ENCODE data around the gene TM7SF3.

The TM7SF3 gene

DNA sequence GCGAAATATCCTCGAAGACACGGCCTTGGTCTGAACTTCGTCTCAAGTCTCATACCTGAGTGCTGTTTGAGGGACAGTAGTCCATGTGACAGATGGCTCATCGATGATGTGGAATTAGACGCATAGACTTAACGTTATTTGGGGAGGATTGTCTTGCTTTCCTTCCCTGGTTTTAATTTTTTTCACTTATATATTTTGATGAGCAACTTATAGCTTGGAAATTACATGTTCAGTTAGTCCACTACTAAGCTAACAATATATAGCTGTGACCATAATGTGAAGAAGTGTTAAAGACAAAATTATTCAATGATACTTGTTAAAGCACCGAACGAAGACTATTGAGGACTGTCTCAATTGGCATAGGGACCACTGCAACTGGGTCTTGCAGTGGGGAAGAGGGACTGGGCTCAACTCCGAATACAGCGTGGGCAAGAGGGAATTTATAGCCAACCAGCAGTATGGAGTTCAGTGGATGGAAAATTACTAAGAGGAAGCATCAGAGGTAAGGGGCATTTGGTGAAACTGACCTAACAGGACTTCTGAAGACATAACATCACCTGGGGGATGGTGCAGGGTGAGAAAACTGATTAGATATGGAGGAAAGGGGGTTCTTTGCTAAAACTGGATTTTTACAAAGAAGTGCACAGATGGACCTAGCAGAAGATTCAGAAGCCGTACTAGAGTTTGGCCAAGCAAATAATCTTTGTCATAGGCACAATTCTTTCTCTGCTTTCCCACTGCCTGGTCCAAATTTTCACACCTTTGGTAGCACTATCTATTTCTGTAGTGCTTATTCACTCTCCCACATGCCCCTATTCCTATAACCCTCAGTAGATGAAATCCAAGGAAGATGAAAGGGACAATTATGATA, 910 bp upstream of the TM7SF3 start:
- DNase-seq = no peak

DNA sequence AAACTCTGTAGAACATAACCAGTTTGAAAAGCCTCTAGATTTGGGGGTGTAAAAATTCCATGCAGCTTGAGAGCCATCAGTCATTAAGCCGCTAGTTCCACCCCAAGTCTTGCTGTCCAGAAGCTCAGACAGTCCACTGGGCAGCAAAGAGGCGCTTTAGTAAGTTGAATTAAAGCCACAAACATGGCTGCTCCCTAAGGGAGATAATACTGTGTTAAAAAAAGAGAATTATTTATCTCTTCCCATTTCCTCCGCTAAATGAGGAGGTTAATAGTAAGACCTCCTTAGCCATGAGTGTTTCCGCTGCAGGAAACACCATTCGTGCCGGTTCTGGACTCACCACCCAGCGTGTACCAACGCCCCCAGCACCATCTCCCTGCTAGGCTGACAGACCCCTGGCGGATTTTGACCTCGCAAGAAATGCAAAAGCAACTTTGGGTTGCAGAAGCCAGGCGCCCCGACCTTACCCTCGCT, 536 bp downstream of the TM7SF3 start:
- DNase-seq = peak; percentile 70

DNA sequence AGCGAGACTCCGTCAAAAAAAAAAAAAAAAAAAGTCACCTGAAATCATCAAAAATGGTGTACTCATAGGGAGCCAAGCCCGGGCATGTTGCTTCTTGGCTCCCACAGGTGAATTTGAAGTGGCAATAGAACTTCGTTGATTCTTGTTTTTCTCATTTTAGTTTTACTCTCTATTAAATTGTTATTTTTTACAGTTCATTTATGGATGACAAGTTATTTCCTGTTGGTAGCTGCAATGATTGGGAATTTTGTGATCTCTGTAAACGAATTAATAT, 1.3 kb downstream of the TM7SF3 start:
- peak; percentile 71 for DNase-seq

DNA sequence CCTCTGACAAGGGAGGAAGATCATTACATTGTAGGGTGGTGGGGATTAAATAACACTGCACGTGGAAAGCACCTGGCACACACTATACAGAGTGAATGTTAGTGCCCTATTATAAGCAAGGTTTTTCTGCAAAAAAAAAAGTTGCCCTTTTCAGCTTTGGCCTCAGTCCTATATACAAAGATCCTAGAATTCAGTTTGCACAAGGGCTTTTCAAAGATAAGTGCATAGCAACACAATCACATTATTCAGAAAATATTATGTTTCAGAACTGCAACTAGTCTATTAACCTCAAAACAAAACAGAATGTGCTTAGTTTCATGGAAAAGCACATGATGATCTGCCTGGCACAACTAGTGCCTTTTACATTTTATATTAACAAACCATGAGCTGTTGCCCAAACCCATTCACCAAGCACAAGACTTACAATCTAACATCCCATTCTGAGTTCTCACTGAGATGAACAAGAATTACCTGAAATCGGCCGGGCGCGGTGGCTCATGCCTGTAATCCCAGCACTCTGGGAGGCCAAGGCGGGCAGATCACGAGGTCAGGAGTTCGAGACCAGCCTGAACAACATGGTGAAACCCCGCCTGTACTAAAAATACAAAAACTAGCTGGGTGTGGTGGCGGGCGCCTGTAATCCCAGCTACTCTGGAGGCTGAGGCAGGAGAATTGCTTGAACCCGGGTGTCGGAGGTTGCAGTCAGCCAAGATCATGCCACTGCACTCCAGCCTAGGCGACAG, 1.8 kb downstream of the TM7SF3 start:
- DNase-seq = peak; percentile 42

DNA sequence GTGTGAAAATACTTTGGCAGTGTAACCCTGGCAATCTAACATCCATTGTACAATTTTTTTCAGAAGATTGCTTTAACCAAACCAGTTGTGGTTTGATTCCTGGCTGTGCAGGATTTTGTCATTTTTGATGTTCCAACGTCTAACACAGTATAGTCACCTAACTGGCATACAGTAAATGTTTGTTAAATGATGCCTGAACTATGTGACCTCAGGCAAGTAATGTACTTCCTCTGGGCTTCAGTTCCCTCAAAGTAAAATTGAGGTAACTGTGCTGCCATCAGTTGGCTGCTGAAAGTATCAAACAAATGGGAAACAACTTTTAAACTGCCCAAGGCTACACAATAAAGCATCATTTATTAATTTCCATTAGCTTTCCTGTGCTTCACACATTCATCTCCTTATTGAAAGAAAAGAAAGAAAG, 4.3 kb downstream of the TM7SF3 start:
- DNase-seq = no peak

DNA sequence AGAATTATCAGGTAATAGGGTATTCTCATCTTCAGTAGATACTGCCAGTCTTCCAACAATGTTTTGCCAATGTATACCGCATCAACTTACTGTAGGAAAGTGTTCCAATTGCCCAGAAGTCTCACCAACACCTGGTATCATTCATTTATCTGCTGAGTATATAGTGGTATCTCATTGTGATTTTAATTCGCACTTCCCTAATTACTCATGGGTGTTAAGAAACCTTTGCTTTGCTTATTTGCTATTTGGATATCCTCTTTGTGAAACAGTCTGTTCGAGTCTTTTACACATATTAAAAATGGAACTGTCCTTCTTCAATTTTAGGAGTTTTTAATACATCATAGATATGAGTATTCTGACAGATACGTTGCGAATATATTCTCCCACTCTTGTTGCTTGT, 6.1 kb downstream of the TM7SF3 start:
- no peak for DNase-seq

DNA sequence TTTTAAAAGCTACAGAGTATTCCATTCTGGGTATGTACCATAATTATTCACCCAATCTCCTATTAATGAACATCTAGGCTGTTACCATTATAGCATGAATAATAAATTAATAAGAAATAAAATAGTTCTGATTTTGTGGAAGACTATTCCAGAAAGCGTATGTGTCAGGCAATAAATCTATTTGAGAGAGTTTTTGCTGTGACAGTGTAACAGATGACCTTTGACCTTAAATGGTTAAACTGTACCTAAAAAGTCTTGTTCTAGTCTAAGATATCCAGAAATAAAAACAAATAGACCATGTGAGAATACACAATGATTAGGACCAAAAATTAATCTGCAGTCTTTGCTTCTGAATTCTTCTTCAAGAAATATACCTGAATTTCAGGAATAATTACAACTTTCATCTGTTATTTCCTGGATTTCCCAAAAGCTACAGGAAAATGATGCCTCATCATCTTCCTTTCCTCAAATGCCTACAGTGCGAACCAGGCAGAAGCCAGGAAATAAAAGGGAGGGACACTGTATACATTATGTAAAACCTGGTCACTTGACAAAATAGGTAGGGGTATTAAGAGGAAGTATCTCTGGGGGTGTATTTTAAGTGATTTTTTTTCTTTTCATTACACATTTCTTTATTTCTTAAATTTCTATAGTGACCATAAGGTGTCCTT, 7.3 kb downstream of the TM7SF3 start:
- no peak for DNase-seq

DNA sequence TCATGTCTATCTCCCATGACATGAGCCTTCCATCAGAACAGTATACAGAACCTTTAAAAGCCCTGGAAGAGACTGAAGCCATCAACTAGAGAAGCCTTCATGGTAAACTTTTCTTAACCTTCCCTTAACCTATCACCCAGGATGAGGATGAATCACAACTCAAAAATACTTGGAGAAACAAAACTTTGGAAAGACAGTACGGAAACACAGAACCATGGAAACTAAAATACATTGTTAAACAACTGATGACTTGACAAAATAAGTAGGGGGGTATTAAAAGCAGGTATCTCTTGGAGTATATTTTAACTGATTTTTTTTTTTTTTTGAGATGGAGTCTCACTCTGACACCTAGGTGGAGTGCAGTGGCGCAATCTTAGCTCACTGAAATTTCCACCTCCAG, 8.7 kb downstream of the TM7SF3 start:
- DNase-seq = no peak

DNA sequence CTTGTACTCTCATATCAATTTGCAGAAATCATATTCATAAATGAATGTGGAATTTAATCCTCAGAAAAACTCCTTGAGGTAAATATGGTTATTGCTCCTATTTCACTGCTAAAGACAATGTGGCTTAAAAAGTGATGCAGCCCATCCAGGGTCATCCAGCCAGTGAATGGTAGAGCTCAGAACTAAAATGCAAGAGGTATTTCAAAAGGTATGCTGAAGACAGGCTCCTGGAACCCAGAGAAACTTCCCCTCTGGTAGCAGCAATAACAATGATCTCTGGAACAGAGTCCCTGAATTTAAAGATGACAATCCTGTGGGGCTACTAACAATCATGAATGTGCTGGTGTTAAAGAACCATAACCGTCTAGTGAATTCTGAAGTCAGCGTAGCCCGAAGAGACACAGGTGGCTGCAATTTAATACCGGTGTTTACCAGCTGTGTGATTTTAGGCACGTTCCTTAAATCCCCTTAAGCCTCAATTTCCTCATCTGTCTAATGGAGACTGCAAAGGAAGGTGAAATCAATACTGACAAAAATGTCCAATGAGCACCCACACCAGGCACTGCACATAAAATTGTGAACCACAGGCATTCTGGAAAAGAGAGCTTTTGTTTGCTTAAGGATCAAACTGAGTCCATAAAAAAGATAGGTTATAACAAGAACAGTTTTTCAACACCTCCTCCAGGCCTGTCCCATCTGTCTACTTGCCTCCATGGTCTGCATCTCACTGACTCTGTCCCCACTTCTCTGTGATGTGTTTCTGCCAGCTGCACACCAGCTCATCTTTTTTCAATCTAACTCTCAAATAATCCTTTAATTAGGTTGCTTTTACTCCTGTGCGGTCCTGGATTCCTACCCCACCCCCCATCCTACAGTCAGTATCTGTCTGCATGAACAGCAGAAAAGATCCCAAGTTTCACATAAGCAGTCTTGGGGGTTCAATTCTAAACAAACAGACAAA, 10.5 kb downstream of the TM7SF3 start:
- DNase-seq = no peak

DNA sequence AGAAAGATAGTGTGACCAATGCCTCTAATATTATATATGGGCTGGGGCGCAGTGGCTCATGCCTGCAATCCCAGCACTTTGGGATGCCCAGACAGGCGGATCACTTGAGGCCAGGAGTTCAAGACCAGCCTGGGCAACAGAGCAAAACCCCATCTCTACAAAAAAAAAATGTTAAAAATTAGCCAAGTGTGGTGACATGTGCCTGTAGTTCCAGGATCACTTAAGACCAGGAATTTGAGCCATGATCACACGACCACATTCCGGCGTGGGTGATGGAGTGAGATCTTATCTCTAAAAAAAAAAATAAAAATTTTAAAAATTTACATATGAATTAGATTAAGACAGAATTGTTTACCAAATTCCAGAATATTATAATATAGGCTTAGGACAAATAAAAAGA, 12.0 kb downstream of the TM7SF3 start:
- no peak for DNase-seq

DNA sequence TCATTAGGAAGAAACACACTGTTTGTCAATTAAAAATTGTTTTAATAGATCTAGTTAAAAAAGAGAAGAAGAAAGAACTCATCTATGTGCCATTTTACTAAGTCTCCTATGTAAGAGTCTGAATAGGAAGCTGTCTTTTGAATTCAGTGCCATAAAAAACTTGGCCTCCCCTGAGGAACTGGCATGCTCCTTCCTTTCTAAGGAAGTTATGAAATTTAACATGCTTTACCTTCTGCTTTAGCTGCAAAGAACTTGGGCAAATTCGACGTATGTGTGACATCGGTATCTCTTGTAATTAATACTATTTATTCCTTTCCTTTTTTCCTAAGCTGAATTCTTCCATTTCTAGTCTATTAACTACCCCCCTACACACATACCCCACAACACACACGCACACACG, 12.5 kb downstream of the TM7SF3 start:
- no peak for DNase-seq

DNA sequence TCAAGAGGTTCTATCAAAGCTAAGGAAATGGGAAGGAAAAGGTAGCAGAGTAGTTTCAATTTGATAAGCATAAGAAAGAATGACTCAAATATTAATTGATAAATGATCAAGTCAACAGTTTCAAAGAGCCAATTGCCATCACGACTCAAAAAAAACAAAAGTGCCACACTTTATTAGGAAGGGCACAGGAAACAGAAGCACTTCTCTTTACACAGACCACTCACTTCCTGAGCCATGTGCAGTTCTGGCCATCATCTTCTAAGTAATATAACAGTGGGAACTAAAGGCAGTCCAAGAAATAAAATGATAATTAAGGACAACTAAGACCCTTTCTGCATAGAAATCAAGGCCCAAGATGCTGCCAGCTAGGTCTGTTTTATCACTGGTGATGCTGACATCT, 13.2 kb downstream of the TM7SF3 start:
- DNase-seq = no peak

DNA sequence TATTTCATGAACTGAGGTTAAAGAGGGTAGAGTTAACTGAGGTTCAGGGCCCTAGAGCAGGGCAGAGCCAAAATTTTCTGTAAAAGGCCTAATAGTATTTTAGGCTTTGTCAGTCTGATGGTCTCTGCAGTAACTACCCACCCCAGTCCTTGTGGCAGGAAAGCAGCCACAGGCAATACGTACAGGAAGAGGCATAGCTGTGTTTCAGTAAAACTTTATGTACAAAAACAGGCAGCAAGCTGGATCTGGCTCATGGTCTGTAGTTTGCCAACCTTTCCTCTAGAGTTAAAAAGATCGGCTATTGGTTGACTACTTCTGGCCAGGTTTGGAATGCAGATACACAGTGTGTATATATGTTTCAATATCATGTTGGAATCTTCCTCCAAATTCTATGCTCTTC, 17.2 kb downstream of the TM7SF3 start:
- no peak for DNase-seq

DNA sequence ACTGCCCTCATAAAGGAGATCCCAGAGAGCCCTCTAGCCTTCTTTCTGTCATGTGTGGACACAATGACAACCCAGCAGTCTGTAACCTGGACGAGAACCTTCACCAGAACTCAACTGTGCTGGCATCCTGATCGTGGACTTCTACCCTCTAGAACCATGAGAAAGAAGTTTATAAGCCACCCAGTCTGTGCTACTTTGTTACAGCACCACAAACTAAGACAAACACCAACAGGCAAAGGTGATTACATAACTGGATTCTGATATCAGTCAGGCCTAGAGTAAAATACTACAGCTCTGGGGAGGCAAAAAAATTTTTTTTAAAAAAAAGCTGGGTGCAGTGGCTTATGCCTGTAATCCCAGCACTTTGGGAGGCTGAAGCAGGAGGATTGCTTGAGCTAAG, 18.5 kb downstream of the TM7SF3 start:
- DNase-seq = no peak

DNA sequence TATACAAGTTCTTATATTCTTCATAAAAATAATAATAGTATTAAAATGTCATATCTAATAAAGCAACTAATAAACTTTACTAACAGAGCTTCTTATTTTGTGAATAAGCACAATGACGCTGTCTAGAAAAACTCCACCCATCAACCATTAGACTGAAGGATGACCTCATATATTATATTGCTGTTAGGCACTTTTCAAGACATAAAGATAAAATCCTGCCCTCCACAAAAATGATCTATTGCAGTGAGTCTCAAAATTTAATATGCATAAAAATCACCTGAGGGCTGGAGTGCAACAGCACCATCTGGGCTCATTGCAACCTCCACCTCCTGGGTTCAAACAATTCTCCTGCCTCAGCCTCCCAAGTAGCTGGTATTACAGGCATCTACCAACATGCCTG, 20.1 kb downstream of the TM7SF3 start:
- no peak for DNase-seq

DNA sequence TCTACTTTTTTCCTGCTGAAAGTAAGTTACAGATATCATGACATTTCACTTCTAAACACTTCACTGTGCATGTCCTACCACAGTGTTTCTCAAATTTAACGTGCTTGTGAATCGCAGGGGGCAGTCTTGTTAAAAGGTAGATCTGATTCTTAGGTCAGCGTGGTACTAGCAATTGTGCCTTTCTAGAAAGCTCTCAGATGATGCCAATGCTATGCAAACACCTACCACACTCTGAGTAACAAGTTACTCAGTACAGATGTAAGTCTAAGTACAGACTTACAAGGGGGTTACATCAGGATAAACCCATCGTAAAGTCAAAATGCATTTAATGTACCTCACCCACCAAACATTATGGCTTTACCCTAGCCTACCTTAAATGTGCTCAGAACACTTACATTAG, 22.4 kb downstream of the TM7SF3 start:
- no peak for DNase-seq

DNA sequence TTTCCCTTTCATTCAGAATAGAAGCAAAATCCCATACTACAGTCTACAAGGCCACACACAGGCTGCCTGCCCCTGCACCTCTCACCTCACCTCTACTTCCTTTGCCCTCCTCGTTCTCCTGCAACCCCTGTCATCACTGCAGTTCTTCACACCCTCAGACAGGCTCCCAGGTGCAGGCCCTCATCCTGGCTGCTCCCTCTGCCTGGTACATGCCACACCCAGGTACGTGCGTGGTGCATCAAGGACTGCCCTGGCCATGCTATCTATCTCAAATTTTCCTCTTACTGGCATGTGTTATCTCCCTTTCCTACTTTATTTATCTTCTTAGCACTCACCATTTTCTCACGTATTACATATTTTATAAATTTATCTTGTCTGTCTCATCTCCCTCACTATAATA, 24.3 kb downstream of the TM7SF3 start:
- no peak for DNase-seq

DNA sequence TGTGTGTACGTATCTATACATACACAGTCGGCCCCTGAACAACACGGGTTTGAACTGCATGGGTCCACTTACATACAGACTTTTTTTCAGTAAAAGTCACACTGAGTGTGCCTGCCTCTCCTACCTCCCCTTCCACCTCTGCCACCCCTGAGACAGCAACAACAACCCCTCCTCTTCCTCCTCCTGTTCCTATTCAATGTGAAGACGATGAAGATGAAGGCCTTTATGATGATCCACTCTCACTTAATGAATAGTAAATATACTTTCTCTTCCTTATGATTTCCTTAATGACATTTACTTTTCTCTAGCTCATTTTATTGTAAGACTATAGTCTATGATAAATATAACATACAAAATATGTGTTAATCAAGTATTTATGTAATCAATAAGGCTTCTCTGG, 25.5 kb downstream of the TM7SF3 start:
- no peak for DNase-seq

DNA sequence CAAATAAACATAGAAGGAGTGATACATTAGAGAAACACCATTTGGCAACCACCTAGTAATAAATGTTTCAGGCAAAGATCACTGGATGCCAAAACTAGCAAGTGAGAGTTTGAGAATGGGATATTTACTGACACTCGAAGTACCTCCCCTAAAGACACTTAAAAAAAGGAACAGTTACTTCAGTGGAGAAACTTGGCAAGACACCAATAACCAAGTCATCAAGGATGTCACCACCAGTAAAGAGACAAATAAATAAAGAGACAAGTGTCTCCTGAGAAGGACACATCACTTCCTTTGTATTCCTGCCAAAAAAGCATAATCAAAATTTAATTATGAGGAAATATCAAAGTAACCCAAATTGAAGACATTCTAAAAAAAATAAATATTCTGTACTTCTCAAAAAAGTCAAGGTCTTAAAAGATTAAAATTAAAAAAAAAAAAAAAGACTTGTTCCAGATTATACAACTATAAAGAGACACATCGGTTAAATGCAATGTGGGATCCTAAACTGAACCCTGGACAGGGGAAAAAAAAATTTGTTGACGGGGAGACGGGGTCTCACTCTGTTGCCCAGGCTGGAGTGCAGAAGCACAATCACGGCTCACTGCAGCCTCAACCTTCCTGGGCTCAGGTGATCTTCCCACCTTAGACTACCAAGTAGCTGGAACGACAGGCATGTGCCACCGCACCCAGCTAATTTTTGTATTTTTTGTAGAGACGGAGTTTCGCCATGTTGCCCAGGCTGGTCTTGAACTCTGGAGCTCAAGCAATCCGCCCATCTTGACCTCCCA, 26.4 kb downstream of the TM7SF3 start:
- peak; percentile 53 for DNase-seq

DNA sequence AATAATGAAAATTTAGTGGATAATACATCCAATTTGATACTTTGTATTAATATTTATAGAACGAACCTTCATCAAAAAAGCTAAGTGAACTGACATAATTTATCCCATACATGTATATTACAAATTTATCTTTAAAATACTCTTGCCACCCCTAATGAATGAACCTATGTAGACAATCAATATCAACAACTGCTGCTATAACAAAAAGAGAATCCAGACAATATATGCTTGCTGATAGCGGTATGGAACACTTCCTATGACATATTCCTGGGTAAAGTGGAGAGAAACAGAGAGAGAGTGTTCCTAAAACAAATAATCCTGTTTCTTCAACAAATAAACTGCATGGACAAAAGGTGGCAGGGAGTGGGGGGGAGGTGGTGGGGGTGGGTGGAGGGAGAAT, 31.3 kb downstream of the TM7SF3 start:
- DNase-seq = no peak

DNA sequence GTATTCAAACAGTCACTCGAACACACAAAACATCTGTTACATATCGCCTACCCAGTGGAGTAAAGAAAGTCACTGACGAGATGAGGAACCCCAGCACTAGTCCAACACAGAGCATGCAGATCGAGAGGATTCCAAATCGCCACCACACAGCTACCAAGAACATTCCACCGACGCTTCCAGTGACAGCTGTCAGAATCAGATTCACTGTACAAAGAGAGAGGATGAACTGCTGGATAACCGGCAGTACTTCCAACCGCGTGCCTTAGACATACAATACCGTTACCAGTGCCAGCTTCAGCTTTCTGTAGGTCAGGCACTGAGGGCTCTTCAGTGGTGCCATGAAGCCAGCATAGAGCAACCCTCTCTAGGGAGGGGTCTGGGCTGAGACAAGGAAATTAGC, 34.5 kb downstream of the TM7SF3 start:
- DNase-seq = no peak

DNA sequence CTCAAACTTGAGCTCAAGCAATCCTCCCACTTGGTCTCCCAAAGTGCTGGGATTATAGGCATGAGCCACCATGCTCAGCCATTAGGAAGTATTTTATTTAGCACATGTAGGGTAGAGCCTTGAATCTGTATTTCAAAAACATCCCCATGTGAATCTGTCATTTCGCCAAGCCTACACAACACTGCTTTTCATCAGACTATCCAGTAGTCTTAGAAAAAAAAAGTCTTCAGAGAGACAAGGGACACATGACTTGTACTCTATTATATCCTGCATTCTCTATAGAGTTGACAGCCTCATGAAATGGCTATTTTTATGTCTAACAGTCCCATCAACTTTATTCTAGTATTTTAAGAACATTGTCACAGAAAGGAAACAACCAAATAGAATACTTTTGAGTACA, 35.4 kb downstream of the TM7SF3 start:
- no peak for DNase-seq

All from NCI-H1105 treated with DMSO at 0.1 percent for 48 hours (cell line).